C4-2B (cell line): ENCODE measurements around the gene MRAS.

Experiments
- CTCF ChIP-seq: fragments of 450-650 bp; conservative IDR thresholded peaks from 2 replicates; pipeline ENCODE4 v1.5.1; 2017; ENCODE audit warnings: mild to moderate bottlenecking
- ZFX ChIP-seq: fragments of 450-650 bp; IDR thresholded peaks from 2 replicates; pipeline ENCODE4 v1.6.1; 2017

DNA sequence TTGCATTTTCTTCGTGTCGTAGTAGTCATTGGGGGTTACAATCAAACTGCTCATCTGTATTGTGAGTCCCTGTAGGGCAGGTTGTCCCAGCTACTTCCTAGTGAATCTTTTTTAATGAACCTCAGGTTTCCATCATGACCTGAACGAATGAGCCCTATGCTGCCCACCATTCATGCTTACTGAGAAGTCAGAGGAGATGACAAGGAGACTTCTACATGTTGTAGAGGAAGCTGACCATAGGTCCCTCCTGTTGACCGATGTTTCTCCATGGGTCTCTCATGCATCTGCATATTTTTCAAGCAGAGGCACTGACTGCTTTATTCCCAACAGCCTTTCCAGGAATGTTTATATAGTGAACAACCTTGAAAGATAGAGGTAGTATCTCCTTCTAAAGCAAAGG lies 13.8 kb upstream of the MRAS start:
- TF ChIP-seq CTCF (no peak), ZFX (no peak)
